Right kidney (tissue), 1 donor: Measurements from ENCODE around the gene TNFAIP8L3.
"Not testable (repeated sequence)": the region's sequence is repeated elsewhere in the genome, so short reads cannot be mapped to it uniquely, and the experiment has no call there.

Experiments used
- DNase-seq: peaks from one replicate; pipeline ENCODE4 v3.0.0-alpha.2; 2016

The TNFAIP8L3 gene

DNA sequence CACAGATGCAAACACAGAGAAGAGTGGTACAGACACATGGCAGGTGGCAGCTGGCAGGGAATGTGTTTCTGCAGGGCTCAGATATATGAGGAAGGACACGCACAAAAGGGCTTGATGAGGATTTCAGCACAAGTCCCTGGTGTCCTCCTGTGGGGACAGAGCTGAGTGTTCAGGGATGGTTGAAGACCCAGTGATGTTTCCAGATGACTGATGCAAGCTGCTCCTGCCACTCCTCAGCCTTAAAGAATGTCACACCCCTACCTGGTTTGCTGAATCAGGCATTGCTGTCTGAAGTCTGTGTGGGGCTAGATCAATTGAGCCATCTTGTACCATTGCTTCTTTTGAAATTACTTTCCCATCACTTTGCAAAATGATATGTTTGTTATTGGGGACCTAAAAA lies 40.2 kb downstream of the TNFAIP8L3 start:
- no peak for DNase-seq

- no peak for DNase-seq
Observed at GRCh38 chr15:51053571-51053970, 41.1 kb downstream of the TNFAIP8L3 start.

- DNase-seq, result no peak
Observed at GRCh38 chr15:51051776-51052175, 42.9 kb downstream of the TNFAIP8L3 start.

- no peak for DNase-seq
Observed at GRCh38 chr15:51049081-51049480, 45.6 kb downstream of the TNFAIP8L3 start.

- DNase-seq, result no peak
Observed at GRCh38 chr15:51048308-51048707, 46.4 kb downstream of the TNFAIP8L3 start.

DNA sequence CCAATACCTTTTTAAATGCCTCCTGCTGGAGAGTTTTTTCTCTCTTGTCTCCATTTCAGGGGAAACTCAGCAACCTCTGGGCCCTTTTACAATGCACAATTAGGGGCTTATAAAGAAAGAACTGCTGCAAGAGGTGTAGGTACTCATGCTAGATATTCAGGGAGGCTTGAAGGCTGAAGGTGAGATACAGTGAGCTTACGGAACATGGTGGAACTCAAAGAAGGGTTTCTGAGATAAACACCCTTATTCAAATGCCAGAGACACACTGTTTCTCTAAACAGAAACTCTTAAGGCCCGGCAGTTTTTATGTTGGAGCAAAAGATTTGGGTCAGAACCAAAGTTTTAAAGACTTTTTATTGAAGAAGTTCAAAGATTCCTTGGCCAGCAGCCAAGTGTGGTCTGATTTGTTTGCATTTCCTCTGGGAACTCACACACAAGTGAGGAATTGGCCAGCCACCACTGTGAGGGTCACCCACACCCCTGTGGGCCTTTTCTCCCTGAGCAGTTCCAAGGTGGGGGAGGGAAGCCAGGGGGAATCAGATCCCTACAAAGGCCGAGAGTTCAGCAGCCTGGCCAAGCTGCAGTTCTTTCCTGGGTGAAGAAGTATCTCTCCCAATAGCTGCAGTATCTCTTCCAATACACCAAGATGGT lies 47.8 kb downstream of the TNFAIP8L3 start:
- no peak for DNase-seq

GRCh38 chr15:51046016-51046415 lies 48.7 kb downstream of the TNFAIP8L3 start:
- DNase-seq, result no peak

DNA sequence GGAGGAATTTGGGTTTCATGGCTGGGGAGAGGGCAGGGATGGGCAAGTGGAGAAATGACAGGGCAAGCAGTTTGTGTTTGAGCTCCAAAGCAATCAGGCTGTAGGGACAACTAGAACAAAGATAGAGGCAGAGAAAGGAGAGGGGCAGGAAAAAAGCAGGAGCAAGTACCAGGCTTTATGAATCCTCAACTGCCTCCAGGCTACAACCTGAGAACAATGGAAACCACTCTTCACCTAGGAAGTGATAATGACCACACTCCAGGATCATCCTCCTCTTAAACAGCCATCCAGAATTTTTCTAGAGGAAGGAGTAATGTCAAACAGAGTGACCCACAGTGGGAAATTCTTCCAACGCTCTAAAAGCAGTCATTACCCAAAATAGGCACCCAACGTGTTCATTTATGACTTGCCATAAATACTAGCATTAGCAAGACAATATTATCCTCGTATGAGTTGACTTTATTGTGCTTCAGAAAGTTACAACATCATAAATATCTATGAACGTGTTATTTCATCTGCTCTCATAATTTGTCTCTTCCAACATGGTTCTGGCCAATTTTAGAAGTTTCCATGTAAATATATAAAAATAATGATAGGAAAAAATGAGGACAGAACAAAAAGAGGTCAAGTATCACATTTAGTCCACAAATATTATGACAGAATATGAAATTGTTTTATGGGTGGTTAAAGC lies 50.5 kb downstream of the TNFAIP8L3 start:
- DNase-seq, result no peak

DNA sequence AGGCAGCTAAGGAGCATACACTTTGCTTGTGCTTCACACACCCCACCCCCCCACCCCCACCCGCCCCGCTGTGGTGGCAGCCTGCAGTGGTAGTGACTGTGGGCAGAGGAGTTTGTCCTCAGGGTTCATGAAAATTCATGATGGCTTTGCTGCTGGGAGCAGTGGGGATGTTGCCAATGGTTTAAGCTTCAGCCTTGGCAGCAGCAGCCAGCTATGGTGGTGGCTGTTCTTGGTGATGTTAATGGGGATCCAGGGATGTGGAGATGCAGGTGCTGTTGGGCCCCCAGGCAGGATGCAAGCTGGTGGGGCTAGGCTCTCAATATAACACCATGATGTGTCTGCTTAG lies 55.8 kb downstream of the TNFAIP8L3 start:
- no peak for DNase-seq

DNA sequence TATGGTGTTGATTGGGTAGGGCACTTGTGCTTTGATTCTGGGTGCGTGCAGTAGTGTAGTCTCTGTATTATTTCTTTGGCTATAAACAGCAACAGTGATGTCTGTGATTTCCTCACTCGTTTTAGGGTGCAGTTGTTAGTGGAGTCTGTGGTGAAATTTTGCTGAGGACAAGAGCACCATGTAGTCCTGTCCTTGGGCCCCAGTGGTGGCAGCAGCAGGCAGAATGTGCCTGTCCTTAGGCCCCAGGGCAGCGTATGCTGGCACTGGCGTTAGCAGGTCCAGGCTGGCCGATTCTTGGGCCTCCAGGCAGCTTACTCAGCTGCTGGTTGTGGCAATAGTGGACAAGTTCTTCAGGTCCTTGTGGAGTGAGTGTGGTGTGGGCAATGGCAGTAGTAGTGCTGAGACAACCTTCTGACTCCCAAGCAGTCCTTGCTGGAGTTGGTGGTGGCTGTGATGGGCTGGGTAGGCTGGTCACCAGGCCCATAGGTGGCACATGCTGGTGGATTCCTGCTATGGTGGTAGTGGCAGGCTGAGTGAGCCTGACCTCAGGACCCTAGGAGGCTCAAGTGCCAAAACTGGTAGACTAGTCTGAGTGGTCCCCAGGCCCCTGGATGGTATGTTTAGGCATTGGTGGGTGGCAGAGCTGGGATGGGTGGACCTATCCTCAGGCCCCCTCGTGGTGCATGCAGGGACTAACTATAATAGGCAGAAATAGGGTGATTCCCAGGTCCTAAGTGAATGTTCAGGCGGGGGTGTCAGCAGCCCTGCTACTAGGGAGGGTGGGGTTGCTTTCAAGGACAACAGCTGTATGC lies 56.3 kb downstream of the TNFAIP8L3 start:
- no peak for DNase-seq

DNA sequence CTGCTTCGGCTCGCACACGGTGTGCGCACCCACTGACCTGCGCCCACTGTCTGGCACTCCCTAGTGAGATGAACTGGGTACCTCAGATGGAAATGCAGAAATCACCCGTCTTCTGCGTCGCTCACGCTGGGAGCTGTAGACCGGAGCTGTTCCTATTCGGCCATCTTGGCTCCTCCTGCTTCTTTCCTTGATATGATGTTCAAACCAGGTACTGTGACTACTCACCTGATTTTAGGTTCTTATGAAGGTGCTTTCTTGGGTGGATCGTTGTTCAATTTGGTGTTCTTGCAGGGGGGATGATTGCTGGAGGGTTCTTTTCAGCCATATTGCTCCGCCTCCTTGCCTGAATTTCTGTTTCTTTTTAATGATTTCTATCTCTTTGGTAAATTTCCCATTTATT lies 57.2 kb downstream of the TNFAIP8L3 start:
- not testable (repeated sequence) for DNase-seq

DNA sequence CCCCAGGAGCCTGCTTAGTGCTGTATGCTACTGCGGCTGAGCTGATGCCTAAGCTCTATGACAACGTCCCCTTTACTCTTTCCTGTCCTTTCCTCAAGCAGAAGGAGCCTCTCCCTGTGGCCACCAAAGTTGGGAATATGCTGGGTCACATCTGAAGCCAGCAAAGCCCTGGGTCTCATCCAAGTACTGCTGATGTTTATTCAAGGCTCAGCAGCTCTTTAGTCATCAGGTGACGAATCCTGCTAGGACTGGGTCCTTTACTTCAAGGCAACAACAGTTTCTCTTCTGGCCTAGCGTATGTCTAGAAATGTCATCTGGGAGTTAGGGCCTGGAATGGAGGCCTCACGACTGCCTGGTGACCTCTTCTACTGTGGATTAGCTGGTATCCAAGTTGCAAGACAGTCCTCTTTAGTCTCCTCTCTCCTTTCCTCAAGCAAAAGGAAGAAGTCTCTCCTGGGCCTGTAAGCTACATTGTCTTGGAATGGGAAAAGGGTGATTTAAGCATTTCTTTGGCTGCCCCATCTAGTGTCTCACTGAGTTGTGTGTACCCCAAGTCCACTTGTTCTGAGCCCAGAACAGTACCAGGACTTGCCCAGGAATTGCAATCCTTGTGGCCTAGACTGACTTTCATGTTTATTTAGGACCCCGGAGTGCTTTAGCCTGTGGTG lies 63.9 kb downstream of the TNFAIP8L3 start:
- DNase-seq, result no peak

DNA sequence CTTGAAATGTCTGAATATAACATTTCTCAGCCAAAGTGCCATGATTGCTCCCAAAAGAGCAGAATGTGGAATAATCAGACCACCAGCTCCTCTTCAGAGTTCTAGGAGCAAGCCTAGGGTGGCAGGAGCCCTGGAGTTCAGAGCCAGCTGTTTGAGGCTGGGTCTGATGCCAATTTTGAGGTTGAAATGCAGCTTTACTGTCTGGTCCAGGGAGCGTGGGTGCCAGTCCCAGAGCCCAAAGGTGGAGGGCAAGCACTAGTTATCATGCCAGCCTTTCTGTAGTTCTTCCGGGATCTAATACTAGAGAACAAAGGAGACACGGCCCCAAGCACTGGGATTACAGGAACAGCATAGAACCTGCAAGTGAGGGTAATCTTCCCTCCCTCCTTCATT lies 69.3 kb downstream of the TNFAIP8L3 start:
- no peak for DNase-seq

DNA sequence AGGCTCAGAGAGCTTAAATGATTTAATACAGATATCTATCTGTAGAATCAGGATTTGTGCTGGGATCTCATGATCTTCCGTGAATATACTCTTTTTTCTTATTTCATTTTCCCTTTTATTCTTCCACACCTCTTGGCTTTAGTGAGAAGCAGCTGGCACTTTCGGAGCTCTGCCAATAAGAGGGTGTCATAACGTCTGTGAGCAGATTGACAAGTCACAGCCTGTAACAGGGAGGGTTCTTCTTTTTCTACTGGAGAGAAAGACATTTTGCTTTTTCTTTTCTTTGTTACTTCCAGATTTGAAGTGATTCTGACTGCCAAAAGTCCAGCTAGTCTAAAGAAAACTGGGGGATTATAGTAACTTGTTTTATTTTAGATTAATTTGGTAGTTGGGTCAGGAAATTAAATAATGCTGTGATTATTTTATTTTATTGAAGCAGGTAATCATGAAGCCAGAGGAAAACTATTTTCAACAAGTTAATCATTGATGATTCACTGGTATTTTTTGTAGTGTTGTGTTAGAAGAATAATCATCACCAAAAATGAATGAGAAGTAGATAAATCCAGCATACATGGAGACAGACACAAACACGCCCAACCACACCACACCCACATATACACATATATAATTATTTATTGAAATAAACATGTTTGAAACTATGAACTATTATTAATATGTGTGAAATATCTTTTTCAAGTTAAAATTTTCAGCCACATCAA lies 69.8 kb downstream of the TNFAIP8L3 start:
- no peak for DNase-seq

GRCh38 chr15:51023499-51023898 lies 71.2 kb downstream of the TNFAIP8L3 start:
- no peak for DNase-seq

DNA sequence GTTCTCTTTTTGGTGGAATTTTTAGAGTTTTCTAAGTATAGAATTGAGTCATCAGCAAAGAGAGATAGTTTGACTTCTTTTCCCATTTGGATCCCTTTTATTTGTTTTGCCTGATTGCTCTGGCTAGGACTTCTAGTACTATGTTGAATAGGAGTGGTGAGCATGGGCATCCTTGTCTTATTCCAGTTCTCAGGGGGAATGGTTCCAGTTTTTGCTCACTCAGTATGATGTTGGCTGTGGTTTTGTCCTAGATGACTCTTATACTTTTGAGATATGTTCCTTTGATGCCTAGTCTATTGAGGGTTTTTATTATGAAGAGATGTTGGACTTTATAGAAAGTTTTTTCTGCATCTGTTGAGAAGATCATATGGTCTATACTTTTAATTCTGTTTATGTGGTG lies 72.5 kb downstream of the TNFAIP8L3 start:
- no peak for DNase-seq

- DNase-seq, result no peak
Observed at GRCh38 chr15:51016615-51017014, 78.1 kb downstream of the TNFAIP8L3 start.

GRCh38 chr15:51011212-51011611 lies 83.5 kb downstream of the TNFAIP8L3 start:
- no peak for DNase-seq

DNA sequence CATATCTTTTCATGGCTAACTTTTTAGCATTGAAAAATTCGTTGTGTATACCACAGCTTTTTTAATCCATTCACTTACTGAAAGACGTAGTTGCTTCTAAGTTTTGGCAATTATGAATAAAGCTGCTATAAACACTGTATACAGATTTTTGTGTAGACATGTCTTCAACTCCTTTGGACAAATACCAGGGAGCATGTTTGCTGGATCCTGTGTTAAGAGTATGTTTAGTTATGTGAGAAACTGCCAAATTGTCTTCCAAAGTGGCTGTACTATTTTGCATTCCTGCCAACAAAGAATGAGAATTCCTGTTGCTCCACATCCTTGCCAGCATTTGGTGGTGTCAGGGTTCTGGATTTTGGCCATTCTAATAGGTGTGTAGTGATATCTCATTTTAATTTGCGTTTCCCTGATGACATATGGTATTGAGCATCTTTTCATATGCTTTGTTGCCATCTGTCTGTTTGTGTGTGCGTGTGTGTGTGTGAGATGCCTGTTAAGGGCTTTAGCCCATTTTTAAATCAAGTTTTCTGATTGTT lies 87.5 kb downstream of the TNFAIP8L3 start:
- no peak for DNase-seq
